ENCODE measurements around the gene CHRNA10. TPM values are rescaled to one million over a fixed set of nuclear protein-coding genes. Genes with fewer than 3 reads are reported as not detected.

Gene CHRNA10
- 0.54 and 0.66 TPM in 2 replicates for total RNA-seq

GRCh38 chr11:3671334-3672254 lies at the start of gene CHRNA10:
TSS of gene CHRNA10 (minus strand) at chr11:3671384. CDS start at chr11:3671312, 72 bp downstream.

GRCh38 chr11:3644817-3645235 lies 26.4 kb downstream of the CHRNA10 start, which contains the start of gene ART1:
TSS of gene ART1 (plus strand) at chr11:3645128. CDS start at chr11:3659214, 14,086 bp downstream.

GRCh38 chr11:3641701-3642070 lies 29.5 kb downstream of the CHRNA10 start, which contains the start of gene ART5:
TSS of gene ART5 (minus strand) at chr11:3641992. CDS start at chr11:3641862, 130 bp downstream.

Other genes starting within 250 kb of the CHRNA10 start
- gene ART5, start 29.4 kb downstream of the CHRNA10 start, total RNA-seq, result not detected in 2 replicates
- not detected in 2 replicates for gene ART1, start 26.3 kb downstream of the CHRNA10 start, total RNA-seq
- gene NUP98, start 126.2 kb upstream of the CHRNA10 start, total RNA-seq, result 84.2 and 90.6 TPM in 2 replicates
- gene PGAP2, start 137.2 kb upstream of the CHRNA10 start, total RNA-seq, result 7.2 and 9.5 TPM in 2 replicates
- 10.7 and 15.6 TPM in 2 replicates for gene RHOG, start 169.6 kb upstream of the CHRNA10 start, total RNA-seq
- gene STIM1, start 184.3 kb upstream of the CHRNA10 start, total RNA-seq, result 17.5 and 31.4 TPM in 2 replicates